ENCODE data around the gene GNPDA2.

- TF ChIP-seq POLR2A (IDR thresholded peaks at IDR 0.05) (no peak), CTCF (IDR thresholded peaks at IDR 0.05) (no peak)
Measured at GRCh38 chr4:44704673-44705072, 21.7 kb downstream of the GNPDA2 start.

Data from heart left ventricle (tissue), 13 donors.